OCI-LY1 (cell line): ENCODE data around the gene TRPV2.

Source experiments
- CTCF ChIP-seq: fragments of 200-600 bp; sonication (generic), shearing (Covaris generic); IDR thresholded peaks from 2 replicates; pipeline ENCODE4 v1.5.1; 2017; ENCODE audit warnings: mild to moderate bottlenecking, antibody characterized with exemption, low read length, moderate library complexity, mixed read lengths
- EZH2 ChIP-seq: fragments of 200-600 bp; sonication (generic), shearing (Covaris generic); IDR thresholded peaks from 2 replicates; pipeline ENCODE4 v1.8.0; 2017; ENCODE audit warnings: borderline replicate concordance, mixed run types, mild to moderate bottlenecking, antibody characterized with exemption, low read length, moderate library complexity, mixed read lengths

GRCh38 chr17:16381496-16381820 lies 33.9 kb upstream of the TRPV2 start:
- 0 out of 2 replicates have a peak, but pooled peaks have one; percentile 11 for TF ChIP-seq CTCF
- TF ChIP-seq EZH2, result no peak
